ENCODE measurements around the gene CCR3. TPM values are rescaled to one million over a fixed set of nuclear protein-coding genes. Genes with fewer than 3 reads are reported as not detected.

CCR3 gene
- total and polyA plus RNA-seq, 10 donors: 0.10 to 1.7 (median 0.59) TPM

GRCh38 chr3:46194868-46195553 is 47.2 kb upstream of the CCR3 start:
- Histone ChIP-seq H3K4me3 (no peak overlapping the region), H3K36me3 (no peaks in the 10 kb centered on the region), H3K27ac (no peak overlapping the region), H3K4me1 (peaks cover 0 to 11% (median 2%) of the 10 kb centered on the region in 6 donors), H3K27me3 (replicated peaks in 1 of 7) (no peaks in the 10 kb centered on the region), H3K9me3 (peaks cover 0 to 37% (median 26%) of the 10 kb centered on the region in 8 donors)
- TF ChIP-seq CTCF (IDR thresholded peaks at IDR 0.05 in 8 of 11, conservative IDR thresholded peaks at IDR 0.05 in 3 of 11) (no peak), POLR2A (IDR thresholded peaks at IDR 0.05) (no peak), POLR2AphosphoS5 (IDR thresholded peaks at IDR 0.05) (no peak)
- WGBS, 5 donors: 92 to 96% (median 93%) methylated on average over 4 of the region's 4 CpGs
- intact Hi-C loops (cut with DNase I; ENCODE audit: low total_unique reads): no loop called here
- DNase-seq: no peak

- TF ChIP-seq POLR2AphosphoS5 (IDR thresholded peaks at IDR 0.05) (no peak), POLR2A (IDR thresholded peaks at IDR 0.05) (no peak), CTCF (IDR thresholded peaks at IDR 0.05 in 8 of 11, conservative IDR thresholded peaks at IDR 0.05 in 3 of 11) (no peak)
- Histone ChIP-seq H3K27me3 (replicated peaks in 1 of 7) (no peaks in the 10 kb centered on the region), H3K36me3 (peaks cover 0 to 4% (median 0%) of the 10 kb centered on the region in 6 donors), H3K4me1 (peaks cover 0 to 13% (median 2%) of the 10 kb centered on the region in 6 donors), H3K27ac (no peak overlapping the region), H3K4me3 (no peak overlapping the region), H3K9me3 (peaks cover 0 to 37% (median 26%) of the 10 kb centered on the region in 8 donors)
- no peak for DNase-seq
- WGBS, 5 donors: 93 to 95% (median 94%) methylated on average over 7 of the region's 7 CpGs
- intact Hi-C loops (cut with DNase I; ENCODE audit: low total_unique reads): no loop called here
Measured at GRCh38 chr3:46196261-46196957, 45.9 kb upstream of the CCR3 start.

- H3K36me3 ChIP-seq: peaks cover 0 to 38% (median 0%) of the 10 kb centered on the region in 6 donors
- H3K9me3 ChIP-seq: peaks cover 0 to 11% (median under 1%) of the 10 kb centered on the region in 8 donors
- H3K4me1 ChIP-seq: peaks cover 0 to 31% (median 4%) of the 10 kb centered on the region in 6 donors
- DNase-seq: no peak
- intact Hi-C loops (cut with DNase I; ENCODE audit: low total_unique reads): no loop called here
- H3K27ac ChIP-seq: peak overlapping the region in 1 of 8 donors; percentile 11
- H3K27me3 ChIP-seq (replicated peaks in 1 of 7): no peaks in the 10 kb centered on the region
- 85 to 93% (median 90%) methylated on average over 5 of the region's 5 CpGs for WGBS, 5 donors
- H3K4me3 ChIP-seq: no peak overlapping the region
- TF ChIP-seq POLR2AphosphoS5 (IDR thresholded peaks at IDR 0.05): no peak
- no peak for TF ChIP-seq POLR2A (IDR thresholded peaks at IDR 0.05)
- TF ChIP-seq CTCF (IDR thresholded peaks at IDR 0.05 in 8 of 11, conservative IDR thresholded peaks at IDR 0.05 in 3 of 11): no peak
Measured at GRCh38 chr3:46200211-46200610, 42.0 kb upstream of the CCR3 start.

GRCh38 chr3:46200790-46201189 is 41.5 kb upstream of the CCR3 start:
- Histone ChIP-seq H3K4me3 (no peak overlapping the region), H3K9me3 (peaks cover 0 to 9% (median 0%) of the 10 kb centered on the region in 8 donors), H3K36me3 (peaks cover 0 to 38% (median 0%) of the 10 kb centered on the region in 6 donors), H3K27ac (peak overlapping the region in 1 of 8 donors; percentile 16), H3K4me1 (peaks cover 0 to 37% (median 4%) of the 10 kb centered on the region in 6 donors), H3K27me3 (replicated peaks in 1 of 7) (no peaks in the 10 kb centered on the region)
- no peak for DNase-seq
- intact Hi-C loops (cut with DNase I; ENCODE audit: low total_unique reads): no loop called here
- TF ChIP-seq POLR2A (IDR thresholded peaks at IDR 0.05): no peak
- no peak for TF ChIP-seq POLR2AphosphoS5 (IDR thresholded peaks at IDR 0.05)
- TF ChIP-seq CTCF (IDR thresholded peaks at IDR 0.05 in 8 of 11, conservative IDR thresholded peaks at IDR 0.05 in 3 of 11): no peak
- WGBS, 5 donors: 39 to 82% (median 67%) methylated on average over 1 of the region's 1 CpG

All from spleen (tissue), 11 donors.